Measurements from ENCODE around the gene LIN9. TPM values are rescaled to one million over a fixed set of nuclear protein-coding genes. Genes with fewer than 3 reads are reported as not detected.

LIN9 gene
- total and polyA plus RNA-seq, 2 donors from 2014 or later, result 0.73 to 2.7 TPM

- H3K9me3 ChIP-seq (ENCODE audit: control insufficient read depth in 2 of 3, insufficient read depth in 1 of 3, low read length in 3 of 3), result no peaks in the 10 kb centered on the region
- FAIRE-seq (no peak), DNase-seq (no peak)
- TF ChIP-seq CTCF (IDR thresholded peaks at IDR 0.05; ENCODE audit: borderline replicate concordance, extremely low read depth, insufficient read depth), result no peak
- no peak overlapping the region for H3K9ac ChIP-seq (ENCODE audit: low read length in 3 of 3)
- peaks cover 0 to 2% (median 0%) of the 10 kb centered on the region in 3 donors for H3K36me3 ChIP-seq (ENCODE audit: control insufficient read depth in 2 of 3, insufficient read depth in 3 of 3, low read length in 3 of 3)
- intact Hi-C loops (cut with DNase I), result no loop called here
- H3K27me3 ChIP-seq (ENCODE audit: control insufficient read depth, insufficient read depth, low read length), result no peaks in the 10 kb centered on the region
- no peaks in the 10 kb centered on the region for H3K4me1 ChIP-seq (ENCODE audit: control insufficient read depth in 2 of 3, insufficient read depth in 2 of 3, low read depth in 1 of 3, low read length in 3 of 3)
- H3K27ac ChIP-seq (ENCODE audit: low read depth in 2 of 2, low read length in 2 of 2), result no peak overlapping the region
- H3K4me3 ChIP-seq (ENCODE audit: low read length in 3 of 3), result no peak overlapping the region
These were observed 58.5 kb downstream of the LIN9 start for GRCh38 chr1:226250511-226250910.

GRCh38 chr1:226248796-226249195, 60.2 kb downstream of the LIN9 start:
- Histone ChIP-seq H3K4me1 (ENCODE audit: control insufficient read depth in 2 of 3, insufficient read depth in 2 of 3, low read depth in 1 of 3, low read length in 3 of 3) (no peaks in the 10 kb centered on the region), H3K9ac (ENCODE audit: low read length in 3 of 3) (no peak overlapping the region), H3K9me3 (ENCODE audit: control insufficient read depth in 2 of 3, insufficient read depth in 1 of 3, low read length in 3 of 3) (no peaks in the 10 kb centered on the region), H3K27ac (ENCODE audit: low read depth in 2 of 2, low read length in 2 of 2) (no peak overlapping the region), H3K36me3 (ENCODE audit: control insufficient read depth in 2 of 3, insufficient read depth in 3 of 3, low read length in 3 of 3) (peaks cover 0 to 2% (median 0%) of the 10 kb centered on the region in 3 donors), H3K4me3 (ENCODE audit: low read length in 3 of 3) (no peak overlapping the region), H3K27me3 (ENCODE audit: control insufficient read depth, insufficient read depth, low read length) (no peaks in the 10 kb centered on the region)
- no peak for TF ChIP-seq CTCF (IDR thresholded peaks at IDR 0.05; ENCODE audit: borderline replicate concordance, extremely low read depth, insufficient read depth)
- intact Hi-C loops (cut with DNase I), result no loop called here
- FAIRE-seq (no peak), DNase-seq (no peak)

GRCh38 chr1:226248091-226248490, 60.9 kb downstream of the LIN9 start:
- H3K4me3 ChIP-seq (ENCODE audit: low read length in 3 of 3), result no peak overlapping the region
- no peaks in the 10 kb centered on the region for H3K4me1 ChIP-seq (ENCODE audit: control insufficient read depth in 2 of 3, insufficient read depth in 2 of 3, low read depth in 1 of 3, low read length in 3 of 3)
- H3K36me3 ChIP-seq (ENCODE audit: control insufficient read depth in 2 of 3, insufficient read depth in 3 of 3, low read length in 3 of 3), result peaks cover 0 to 2% (median 0%) of the 10 kb centered on the region in 3 donors
- no peak overlapping the region for H3K9ac ChIP-seq (ENCODE audit: low read length in 3 of 3)
- intact Hi-C loops (cut with DNase I), result no loop called here
- H3K9me3 ChIP-seq (ENCODE audit: control insufficient read depth in 2 of 3, insufficient read depth in 1 of 3, low read length in 3 of 3), result no peaks in the 10 kb centered on the region
- H3K27ac ChIP-seq (ENCODE audit: low read depth in 2 of 2, low read length in 2 of 2), result no peak overlapping the region
- DNase-seq (no peak), FAIRE-seq (no peak)
- no peaks in the 10 kb centered on the region for H3K27me3 ChIP-seq (ENCODE audit: control insufficient read depth, insufficient read depth, low read length)
- TF ChIP-seq CTCF (IDR thresholded peaks at IDR 0.05; ENCODE audit: borderline replicate concordance, extremely low read depth, insufficient read depth), result no peak

GRCh38 chr1:226239421-226239820, 69.5 kb downstream of the LIN9 start:
- H3K27ac ChIP-seq (ENCODE audit: low read depth in 2 of 2, low read length in 2 of 2), result no peak overlapping the region
- no peaks in the 10 kb centered on the region for H3K9me3 ChIP-seq (ENCODE audit: control insufficient read depth in 2 of 3, insufficient read depth in 1 of 3, low read length in 3 of 3)
- no peak overlapping the region for H3K4me3 ChIP-seq (ENCODE audit: low read length in 3 of 3)
- DNase-seq (no peak), FAIRE-seq (no peak)
- H3K36me3 ChIP-seq (ENCODE audit: control insufficient read depth in 2 of 3, insufficient read depth in 3 of 3, low read length in 3 of 3), result no peaks in the 10 kb centered on the region
- no peak overlapping the region for H3K9ac ChIP-seq (ENCODE audit: low read length in 3 of 3)
- H3K4me1 ChIP-seq (ENCODE audit: control insufficient read depth in 2 of 3, insufficient read depth in 2 of 3, low read depth in 1 of 3, low read length in 3 of 3), result no peaks in the 10 kb centered on the region
- H3K27me3 ChIP-seq (ENCODE audit: control insufficient read depth, insufficient read depth, low read length), result no peaks in the 10 kb centered on the region
- no peak for TF ChIP-seq CTCF (IDR thresholded peaks at IDR 0.05; ENCODE audit: borderline replicate concordance, extremely low read depth, insufficient read depth)
- intact Hi-C loops (cut with DNase I), result no loop called here
